GF-D8 (cell line): ENCODE data around the gene AKR1C8.
"Not testable (repeated sequence)": the region's sequence is repeated elsewhere in the genome, so short reads cannot be mapped to it uniquely, and the experiment has no call there.

Source experiments
- DNase-seq: peaks from one replicate; lab custom pipeline; 2025; lab: John Stamatoyannopoulos, UW

AKR1C8 gene

GRCh38 chr10:5184987-5185775 lies at the start of gene AKR1C8:
AKR1C8 (minus strand) TSS chr10:5185150; CDS start chr10:5185104, 46 bp downstream.
- no peak for DNase-seq

- DNase-seq: peak; percentile 93
These were observed 49.3 kb upstream of the AKR1C8 start for GRCh38 chr10:5234106-5234860.

GRCh38 chr10:5233324-5233723 lies 48.4 kb upstream of the AKR1C8 start:
- no peak for DNase-seq

GRCh38 chr10:5229019-5229418 lies 44.1 kb upstream of the AKR1C8 start:
- no peak for DNase-seq

GRCh38 chr10:5222942-5223341 lies 38.0 kb upstream of the AKR1C8 start:
- DNase-seq: not testable (repeated sequence)

GRCh38 chr10:5219262-5219661 lies 34.3 kb upstream of the AKR1C8 start:
- DNase-seq: no peak

- no peak for DNase-seq
These were observed 31.9 kb upstream of the AKR1C8 start for GRCh38 chr10:5216801-5217200.

- DNase-seq: no peak
These were observed 27.0 kb upstream of the AKR1C8 start for GRCh38 chr10:5211696-5212536.

GRCh38 chr10:5210261-5210660 lies 25.3 kb upstream of the AKR1C8 start:
- DNase-seq: not testable (repeated sequence)

GRCh38 chr10:5209776-5210175 lies 24.8 kb upstream of the AKR1C8 start:
- DNase-seq: not testable (repeated sequence)

GRCh38 chr10:5206799-5207198 lies 21.8 kb upstream of the AKR1C8 start:
- DNase-seq: no peak

GRCh38 chr10:5199398-5199797 lies 14.4 kb upstream of the AKR1C8 start:
- no peak for DNase-seq

- DNase-seq: no peak
These were observed 13.4 kb upstream of the AKR1C8 start for GRCh38 chr10:5198386-5198785.

GRCh38 chr10:5196702-5197113 lies 11.8 kb upstream of the AKR1C8 start, which contains the start of gene AKR1C4:
AKR1C4 (plus strand) TSS chr10:5196837; CDS start chr10:5196868, 31 bp downstream.
- no peak for DNase-seq

GRCh38 chr10:5195727-5196374 lies 10.9 kb upstream of the AKR1C8 start:
- no peak for DNase-seq

GRCh38 chr10:5194431-5194830 lies 9.5 kb upstream of the AKR1C8 start:
- no peak for DNase-seq

- DNase-seq: no peak
These were observed 3.4 kb upstream of the AKR1C8 start for GRCh38 chr10:5188358-5188757.

- DNase-seq: no peak
These were observed 2.9 kb upstream of the AKR1C8 start for GRCh38 chr10:5187867-5188266.

- DNase-seq: no peak
These were observed 1.0 kb downstream of the AKR1C8 start for GRCh38 chr10:5183923-5184322.

- not testable (repeated sequence) for DNase-seq
These were observed 4.4 kb downstream of the AKR1C8 start for GRCh38 chr10:5180503-5180902.

- not testable (repeated sequence) for DNase-seq
These were observed 9.4 kb downstream of the AKR1C8 start for GRCh38 chr10:5175581-5175980.
